HG03095 (cell line): ENCODE measurements around the gene DLG1.
"Not testable (repeated sequence)": the region's sequence is repeated elsewhere in the genome, so short reads cannot be mapped to it uniquely, and the experiment has no call there.

ENCODE experiments used
- ATAC-seq: cut with Tn5 transposase; IDR thresholded peaks from one replicate; pipeline ENCODE4 v1.9.1; 2021; ENCODE audit warnings: moderate library complexity; ENCODE audit not compliant: unreplicated experiment

DLG1 gene

GRCh38 chr3:197292083-197292646 lies 6.2 kb downstream of the DLG1 start:
- no peak for ATAC-seq

- no peak for ATAC-seq
These were observed 8.7 kb downstream of the DLG1 start for GRCh38 chr3:197289726-197290125.

- ATAC-seq: no peak
These were observed 11.7 kb downstream of the DLG1 start for GRCh38 chr3:197286678-197287077.

DNA sequence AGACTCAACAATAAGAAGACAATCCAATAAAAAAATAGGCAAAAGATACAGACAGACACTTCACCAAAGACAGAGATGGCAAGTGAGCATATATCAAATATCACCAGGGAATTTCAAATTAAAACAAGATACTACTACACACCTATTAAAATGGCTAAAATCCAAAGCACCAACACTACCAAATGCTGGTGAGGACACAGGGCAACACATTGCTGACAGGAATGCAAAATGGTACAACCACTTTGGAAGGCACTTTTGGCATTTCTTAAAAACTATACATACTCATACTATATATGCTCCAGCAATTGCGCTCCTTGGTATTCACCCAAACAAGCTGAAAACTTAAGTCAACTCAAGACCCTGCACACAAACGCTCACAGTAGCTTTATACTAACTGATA lies 12.9 kb downstream of the DLG1 start:
- ATAC-seq: no peak

GRCh38 chr3:197283045-197283444 lies 15.4 kb downstream of the DLG1 start:
- ATAC-seq: no peak

DNA sequence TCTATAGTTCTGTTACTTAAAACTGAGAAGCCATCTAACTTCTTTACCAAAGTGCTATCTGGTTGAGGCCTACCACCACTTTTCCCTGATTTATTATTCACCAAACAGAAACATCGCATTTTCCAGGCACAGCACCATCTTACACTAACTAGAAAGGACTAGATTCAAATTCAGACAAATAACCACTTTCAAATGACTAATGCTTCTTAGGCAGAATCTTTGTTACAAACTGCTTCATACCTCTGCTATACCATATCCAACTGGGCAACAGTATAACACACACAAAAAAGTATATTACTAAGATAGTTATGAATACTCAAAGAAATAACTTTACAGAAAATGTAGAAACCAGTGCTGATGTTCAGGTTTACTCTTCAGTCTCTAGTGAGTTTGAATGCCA lies 16.6 kb downstream of the DLG1 start:
- no peak for ATAC-seq

DNA sequence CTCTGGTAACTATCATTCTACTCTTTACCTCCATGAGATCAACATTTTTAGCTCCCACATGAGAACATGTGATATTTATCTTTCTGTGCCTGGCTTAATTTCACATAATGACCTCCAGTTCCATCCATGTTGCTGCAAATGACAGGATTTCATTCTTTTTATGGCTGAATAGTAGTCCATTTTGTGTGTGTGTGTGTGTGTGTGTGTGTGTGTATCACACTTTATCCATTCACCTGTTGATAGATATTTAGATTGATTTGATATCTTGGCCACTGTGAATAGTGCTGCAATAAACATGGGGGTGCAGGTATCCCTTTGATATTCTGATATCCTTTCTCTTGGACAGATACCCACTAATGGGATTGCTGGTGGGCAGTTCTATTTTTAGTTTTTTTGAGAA lies 18.3 kb downstream of the DLG1 start:
- ATAC-seq: no peak

DNA sequence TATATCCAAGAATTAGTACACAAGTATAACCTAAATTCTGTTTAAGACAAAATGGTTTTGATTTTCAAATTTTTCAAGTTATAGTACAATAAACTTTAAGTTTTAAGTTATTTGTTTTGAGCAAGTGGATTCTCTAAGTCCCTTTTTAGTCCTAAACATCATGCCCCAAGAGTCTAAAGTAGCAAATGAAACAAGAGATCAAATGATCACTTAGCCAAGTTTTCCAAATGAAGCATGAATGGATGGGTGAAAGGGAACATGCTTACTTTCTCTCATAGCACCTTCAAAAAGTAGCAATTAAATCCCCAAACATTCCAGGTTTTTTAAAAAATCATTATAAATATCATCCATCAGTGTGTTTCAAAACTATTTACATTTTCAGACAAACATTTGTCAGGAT lies 19.5 kb downstream of the DLG1 start:
- no peak for ATAC-seq

- not testable (repeated sequence) for ATAC-seq
These were observed 21.6 kb downstream of the DLG1 start for GRCh38 chr3:197276808-197277207.

DNA sequence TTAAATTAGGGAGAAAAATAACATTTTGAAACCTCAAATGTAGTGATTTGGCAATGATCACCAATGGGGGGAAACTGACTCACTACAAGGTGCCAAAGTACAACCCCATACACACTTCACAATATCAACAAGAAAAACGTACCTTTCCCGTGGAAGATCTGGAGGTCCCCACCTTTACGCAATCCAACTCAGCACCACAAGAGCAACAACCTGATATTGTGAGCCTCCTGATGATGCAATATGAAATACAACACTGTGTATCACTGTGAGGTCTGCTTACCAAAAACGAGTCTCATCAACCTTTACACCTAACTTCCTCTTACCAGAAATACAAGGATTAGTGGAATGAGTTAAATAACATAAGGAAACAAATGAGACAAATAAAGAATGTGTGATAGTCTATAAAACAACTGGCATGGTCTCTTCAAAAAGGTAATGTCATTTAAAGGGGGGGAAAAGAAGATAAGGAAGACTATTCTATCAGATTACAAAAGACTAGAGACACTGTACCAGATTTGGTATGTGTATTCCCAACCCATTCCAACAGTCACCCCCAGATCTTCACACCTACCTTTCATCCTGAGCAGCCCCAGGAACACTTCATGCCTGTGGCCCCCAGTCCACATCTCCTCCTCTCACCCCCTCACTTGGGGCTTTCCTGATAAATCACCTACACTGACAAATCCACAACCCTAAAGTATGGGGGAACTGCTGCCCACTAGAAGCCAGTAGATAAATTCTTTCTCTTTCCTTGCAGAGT lies 27.7 kb downstream of the DLG1 start:
- ATAC-seq: no peak

- ATAC-seq: no peak
These were observed 29.4 kb downstream of the DLG1 start for GRCh38 chr3:197269024-197269423.

GRCh38 chr3:197268294-197268693 lies 30.1 kb downstream of the DLG1 start:
- ATAC-seq: no peak

DNA sequence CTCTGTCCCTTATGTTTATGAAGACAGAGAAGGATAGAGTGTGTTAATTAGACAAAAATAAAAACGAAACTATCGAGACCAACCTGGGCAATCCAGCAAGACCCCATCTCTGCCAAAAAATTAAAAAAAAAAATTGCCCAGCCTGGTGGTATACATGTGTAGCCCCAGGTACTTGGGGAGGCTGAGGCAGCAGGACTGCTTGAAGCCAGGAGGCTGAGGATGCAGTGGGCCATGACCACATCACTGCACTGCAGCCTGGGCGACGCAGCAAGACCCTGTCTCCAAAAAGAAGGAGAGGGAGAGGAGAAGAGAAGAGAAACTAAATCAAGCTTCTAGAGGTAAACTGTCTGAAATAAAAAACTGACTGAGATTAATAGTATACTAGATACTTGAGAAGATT lies 32.1 kb downstream of the DLG1 start:
- no peak for ATAC-seq

GRCh38 chr3:197262709-197263108 lies 35.7 kb downstream of the DLG1 start:
- no peak for ATAC-seq

DNA sequence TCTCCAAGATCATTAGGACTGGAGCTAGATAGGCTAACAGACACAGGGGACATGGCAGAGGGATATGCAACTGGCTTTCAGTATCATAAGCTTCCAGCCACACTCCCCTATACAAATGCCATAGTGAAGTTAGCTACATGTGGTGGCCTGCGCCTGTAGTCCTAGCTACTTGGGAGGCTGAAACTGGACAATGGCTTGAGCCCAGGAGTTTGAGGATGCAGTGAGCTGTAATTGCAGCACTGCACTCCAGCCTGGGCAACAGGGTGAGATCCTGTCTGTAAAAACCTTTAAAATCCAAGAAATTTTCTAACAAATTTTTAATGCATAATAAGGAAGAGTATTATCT lies 37.3 kb downstream of the DLG1 start:
- no peak for ATAC-seq

DNA sequence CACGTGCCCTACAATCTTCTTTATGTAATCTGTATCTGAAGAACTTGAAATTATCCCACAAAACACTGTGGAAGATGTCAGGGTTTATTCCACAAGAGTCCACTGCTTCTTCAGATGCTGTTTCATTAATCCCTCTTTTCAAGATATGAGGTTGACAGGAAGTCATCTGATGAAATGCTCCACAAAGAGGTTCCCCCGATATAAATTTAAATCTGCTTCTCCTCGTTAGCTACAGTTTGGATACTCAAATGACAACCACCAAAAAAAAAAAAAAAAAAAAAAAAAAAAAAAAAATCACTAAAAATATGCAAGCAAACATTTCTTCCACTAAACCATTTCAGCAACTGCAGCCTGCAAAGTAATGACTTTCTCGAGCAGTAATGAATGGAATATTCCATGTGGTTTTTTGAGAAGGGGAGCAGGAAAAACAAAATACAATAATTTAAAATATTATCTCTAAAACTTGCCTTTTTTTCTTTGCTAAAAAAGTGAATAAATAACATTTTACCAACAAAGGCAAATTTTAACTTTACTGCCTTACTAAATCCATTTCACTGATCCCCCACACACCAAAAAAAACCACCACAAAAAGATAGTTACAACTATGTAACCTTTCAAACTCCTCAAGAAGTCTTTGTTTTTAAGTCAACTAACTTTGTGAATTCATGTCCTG lies 37.8 kb downstream of the DLG1 start:
- ATAC-seq: no peak

- ATAC-seq: no peak
These were observed 39.3 kb downstream of the DLG1 start for GRCh38 chr3:197259096-197259495.

- no peak for ATAC-seq
These were observed 40.1 kb downstream of the DLG1 start for GRCh38 chr3:197258168-197258755.

- no peak for ATAC-seq
These were observed 40.7 kb downstream of the DLG1 start for GRCh38 chr3:197257711-197258110.

GRCh38 chr3:197256836-197257444 lies 41.5 kb downstream of the DLG1 start:
- ATAC-seq: no peak

- ATAC-seq: no peak
These were observed 42.3 kb downstream of the DLG1 start for GRCh38 chr3:197256104-197256503.
